ENCODE results near the gene NLGN3.
A peak's percentile ranks its signal among the peaks of the same experiment; 100 is the strongest.
"Not testable (repeated sequence)": the region's sequence is repeated elsewhere in the genome, so short reads cannot be mapped to it uniquely, and the experiment has no call there.

Gene NLGN3

DNA sequence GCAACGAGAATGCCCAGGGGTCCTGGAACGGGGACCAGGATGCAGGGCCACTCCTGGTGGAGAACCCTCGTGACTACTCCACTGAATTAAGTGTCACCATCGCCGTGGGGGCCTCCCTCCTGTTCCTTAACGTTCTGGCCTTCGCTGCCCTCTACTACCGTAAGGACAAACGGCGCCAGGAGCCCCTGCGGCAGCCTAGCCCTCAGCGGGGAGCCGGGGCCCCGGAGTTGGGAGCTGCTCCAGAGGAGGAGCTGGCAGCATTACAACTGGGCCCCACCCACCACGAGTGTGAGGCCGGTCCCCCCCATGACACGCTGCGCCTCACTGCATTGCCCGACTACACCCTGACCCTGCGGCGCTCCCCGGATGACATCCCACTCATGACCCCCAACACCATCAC is 24.9 kb downstream of the NLGN3 start:
- no peak for DNase-seq (ENCODE audit: low read depth)

DNA sequence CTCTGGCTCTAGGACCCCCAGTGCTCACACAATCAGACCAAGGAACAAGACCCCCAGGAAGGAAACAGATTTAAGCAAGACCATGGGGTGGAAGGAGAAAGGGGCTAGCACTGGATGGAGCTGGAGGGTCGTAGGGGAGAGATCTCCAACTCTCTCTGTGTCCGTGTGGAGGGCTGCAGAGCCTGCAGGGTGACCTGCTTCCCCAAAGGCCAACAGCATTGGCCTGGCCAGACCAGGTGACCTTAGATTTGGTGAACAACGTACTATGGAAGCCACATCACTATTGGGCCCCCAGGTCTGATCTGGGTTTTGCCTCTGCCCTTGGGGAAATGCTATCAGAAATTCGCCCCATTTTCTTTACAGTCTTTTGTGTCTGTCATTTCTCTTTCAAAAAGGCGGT is 26.0 kb downstream of the NLGN3 start:
- DNase-seq (ENCODE audit: low read depth): no peak

DNA sequence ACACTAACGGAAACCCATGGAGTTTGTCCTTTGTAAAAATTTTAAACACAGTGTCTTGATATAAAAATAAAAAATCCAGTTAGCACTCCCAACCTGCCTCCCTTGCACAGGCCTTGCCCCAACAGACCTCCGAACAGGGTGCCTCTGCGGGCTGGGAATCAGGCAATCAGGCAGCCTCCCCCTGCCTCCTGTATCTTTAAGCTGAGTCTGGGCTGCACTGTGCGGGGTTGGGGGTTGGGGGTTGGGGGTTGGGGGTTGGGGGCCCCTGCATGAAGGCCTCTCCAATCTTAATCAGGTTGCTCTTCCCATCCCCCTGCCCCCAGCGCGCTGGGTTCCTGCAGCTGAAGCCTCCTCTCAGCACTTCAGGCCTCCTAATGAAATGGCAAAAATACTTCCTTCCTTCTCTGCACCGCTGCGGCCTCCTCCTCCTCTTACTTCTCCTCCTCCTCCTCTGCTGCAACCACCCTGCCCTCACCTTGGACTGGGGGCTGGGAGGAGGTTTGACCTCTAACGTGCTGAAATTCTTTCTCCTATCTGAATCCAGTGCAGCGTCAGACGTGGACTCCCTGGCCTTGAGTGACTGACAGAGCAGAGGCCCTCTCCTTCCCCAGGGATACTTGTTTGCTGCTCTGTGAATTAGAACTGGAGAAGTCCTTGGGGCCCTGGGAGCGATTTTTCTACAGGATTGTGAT is 26.6 kb downstream of the NLGN3 start:
- no peak for DNase-seq (ENCODE audit: low read depth)

DNA sequence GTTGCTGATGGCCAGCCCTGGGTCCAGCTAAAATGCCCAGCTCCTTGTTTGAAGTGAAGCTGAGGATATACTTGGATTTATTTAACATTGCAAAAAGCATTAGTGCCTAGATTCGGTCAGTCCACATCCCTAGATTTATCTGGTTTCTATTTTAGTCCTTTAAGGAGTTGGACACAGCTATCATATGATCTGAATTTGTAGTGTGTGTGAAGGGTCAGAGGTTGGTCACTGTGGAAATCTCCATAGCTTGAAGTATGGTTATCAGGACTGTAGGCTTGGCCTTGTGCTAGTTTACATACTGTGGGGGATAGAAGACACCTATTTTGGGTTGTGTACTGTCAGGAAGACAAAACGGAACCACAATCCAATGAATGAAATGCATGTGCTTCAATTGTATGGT is 28.8 kb downstream of the NLGN3 start:
- no peak for DNase-seq (ENCODE audit: low read depth)

DNA sequence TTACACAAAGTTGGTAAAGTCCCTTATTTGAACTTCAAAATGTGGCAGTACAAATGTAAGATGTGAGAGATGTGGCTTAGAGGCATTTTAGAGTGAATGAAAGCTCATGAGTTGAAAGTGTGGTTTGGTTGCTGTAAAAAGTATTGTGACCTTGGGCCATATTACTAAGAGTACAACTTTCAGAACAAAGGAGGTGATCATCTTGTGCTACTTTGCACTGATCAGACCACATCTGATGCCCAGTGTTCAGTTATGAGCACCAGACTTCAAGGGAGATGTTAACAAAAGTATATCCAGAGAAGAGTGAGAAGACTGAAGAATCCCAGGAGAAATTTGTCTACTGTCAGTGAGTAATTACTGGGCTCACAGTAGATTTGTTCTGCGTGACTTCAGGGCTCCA is 30.2 kb downstream of the NLGN3 start:
- DNase-seq (ENCODE audit: low read depth): no peak

DNA sequence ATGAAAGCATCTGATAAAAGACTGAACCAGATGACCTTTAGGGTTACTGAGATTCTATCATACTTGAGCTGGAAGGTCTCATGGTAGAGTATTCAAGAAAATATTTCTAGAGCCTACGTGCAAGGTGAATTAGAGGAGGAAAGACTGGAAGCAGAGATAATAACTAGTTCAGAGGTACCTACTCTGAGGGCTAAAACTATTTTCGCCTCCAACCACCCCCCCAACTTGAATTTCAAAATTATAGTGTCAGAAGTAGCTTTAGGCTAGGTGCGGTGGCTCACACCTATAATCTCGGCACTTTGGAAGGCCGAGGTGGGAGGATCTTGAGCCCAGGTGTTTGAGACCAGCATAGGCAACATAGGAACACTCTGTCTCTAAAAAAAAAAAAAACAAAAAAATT is 30.9 kb downstream of the NLGN3 start:
- no peak for DNase-seq (ENCODE audit: low read depth)

DNA sequence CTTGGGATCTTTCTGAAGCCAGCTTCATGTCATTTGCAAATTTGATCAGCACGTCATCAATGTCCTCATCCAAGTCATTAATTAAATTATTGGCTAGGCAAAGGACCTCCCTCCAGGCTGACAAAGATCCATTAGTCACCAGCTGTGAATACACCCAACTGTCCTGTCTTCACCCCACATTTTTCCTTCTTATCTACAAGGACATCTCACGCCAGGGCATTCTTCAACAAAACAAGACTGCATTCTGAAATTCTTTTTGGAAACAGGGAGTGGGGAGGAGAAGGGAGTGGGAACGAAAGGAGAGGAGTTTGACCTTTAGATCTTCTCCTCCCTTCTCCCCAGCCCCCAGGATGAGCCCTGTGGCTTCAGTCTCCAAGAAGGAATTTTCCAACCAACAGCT is 32.7 kb downstream of the NLGN3 start:
- DNase-seq (ENCODE audit: low read depth): no peak

DNA sequence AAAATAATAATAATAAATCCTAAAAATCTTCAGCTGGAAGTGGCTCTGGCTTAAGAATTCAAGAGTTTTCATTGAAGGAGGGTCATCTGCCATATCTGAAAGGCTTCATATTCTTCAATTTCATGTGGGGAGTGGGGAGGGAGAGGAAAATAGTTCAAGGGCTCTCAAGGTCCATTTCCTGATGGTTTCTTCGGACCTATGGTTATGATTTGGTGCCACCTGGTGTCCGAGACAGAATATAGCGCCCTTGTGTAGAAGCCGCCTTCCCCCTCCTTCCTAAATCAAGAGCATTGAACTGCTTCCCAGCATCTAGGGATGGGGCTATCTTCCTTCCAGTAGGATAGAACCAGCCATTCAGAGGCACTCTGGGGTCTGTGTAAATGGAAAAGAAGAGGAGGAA is 34.3 kb downstream of the NLGN3 start:
- DNase-seq (ENCODE audit: low read depth): no peak

DNA sequence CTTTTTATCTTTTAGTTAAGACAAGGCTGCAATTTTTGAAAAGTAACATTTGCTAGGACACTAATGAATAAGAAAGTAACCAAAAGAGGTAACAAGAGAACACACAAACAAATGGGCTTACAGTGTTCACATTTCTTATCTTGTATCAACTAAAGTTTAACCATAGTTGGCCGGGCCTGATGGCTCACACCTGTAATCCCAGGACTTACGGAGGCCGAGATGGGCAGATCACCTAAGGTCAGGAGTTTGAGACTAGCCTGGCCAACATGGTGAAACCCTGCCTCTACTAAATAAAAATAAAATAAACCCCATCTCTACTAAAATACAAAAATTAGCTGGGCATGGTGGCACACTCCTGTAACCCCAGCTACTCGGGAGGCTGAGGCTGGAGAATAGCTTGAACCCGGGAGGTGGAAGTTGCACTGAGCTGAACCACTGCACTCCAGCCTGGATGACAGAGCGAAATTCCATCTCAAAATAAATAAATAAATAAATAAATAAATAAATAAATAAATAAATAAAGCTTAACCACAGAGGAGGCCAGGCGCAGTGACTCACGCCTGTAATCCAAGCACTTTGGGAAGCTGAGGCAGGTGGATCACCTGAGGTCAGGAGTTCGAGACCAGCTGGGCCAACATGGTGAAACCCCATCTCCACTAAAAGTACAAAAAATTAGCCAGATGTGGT is 36.1 kb downstream of the NLGN3 start:
- not testable (repeated sequence) for DNase-seq (ENCODE audit: low read depth)

DNA sequence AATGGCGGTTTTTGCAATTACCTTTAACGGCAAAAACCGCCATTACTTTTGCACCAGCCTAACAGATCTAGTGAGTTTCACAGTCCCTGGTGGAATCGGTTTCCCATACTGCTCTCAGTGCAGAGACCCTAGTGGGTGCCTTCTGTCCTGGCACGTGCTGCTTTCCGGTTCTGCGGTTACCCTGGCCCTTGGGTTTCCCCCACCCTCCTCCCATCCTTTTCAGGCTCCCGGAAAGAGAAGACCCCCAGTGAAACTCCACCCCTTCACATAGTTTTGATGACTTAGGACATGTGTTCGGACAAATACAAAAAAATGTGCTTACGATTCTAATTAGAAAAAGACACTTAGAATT is 36.9 kb downstream of the NLGN3 start:
- DNase-seq (ENCODE audit: low read depth): no peak

DNA sequence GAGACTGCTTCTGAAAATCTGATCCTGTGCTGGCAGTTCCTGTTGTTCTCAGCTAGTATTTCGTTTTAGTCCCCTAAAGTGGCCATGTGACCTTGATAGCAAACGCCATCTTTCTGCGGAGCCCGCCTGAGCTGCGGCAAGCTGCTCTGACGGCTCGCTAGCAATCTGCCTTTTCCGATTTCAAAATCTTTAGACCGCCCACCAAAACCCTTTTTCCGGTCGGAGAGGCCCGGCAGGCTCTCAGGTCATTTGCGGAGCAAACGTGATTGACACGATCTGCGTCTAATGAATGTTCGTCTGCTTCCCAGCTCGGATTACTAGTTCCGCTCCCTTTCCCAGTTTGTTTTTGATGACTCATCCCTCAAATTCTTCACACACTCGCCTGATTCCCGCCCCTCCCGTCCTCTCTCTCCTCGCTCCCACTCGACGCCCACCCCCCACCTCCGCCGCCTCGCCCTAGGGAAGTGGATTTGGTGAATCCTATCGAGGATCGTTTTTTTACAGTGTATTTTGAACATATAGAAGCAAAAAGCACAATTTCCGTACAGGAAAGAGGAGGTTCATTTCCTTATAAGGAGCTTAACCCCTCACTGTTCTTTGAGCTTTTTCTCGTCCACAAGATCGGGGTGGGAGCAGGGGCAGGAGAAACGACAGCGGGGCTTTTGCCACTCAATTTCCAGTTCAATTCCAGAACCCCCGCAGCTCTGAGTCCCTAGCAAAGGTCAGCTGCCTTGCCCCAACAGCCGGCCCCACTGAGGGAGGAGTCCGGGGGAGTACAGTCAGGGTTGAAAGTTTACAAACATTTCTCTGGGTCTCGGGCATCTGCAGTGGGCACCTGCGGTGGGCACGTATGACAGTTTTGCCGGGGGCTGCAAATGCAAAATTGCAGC is 37.5 kb downstream of the NLGN3 start:
- DNase-seq (ENCODE audit: low read depth): peak; percentile 88

DNA sequence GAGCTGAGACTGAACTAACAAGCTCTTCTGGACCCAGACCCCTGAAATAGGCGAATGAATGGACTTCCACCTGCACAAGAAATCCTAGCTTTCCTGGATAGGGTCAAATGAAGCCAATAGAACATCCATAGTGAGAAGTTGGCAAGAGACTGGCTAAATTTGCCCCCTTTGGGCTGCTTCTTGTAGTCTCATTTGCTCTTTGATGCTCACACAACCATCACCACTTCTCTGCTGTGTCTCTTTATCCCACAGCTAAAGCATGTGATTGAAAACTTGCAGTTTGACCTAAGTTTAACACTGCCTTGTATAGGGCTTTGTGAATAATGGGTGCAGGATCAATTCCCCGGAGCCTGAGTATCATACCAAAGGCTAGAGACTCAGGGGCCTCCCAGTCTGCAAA is 38.2 kb downstream of the NLGN3 start:
- DNase-seq (ENCODE audit: low read depth): no peak

DNA sequence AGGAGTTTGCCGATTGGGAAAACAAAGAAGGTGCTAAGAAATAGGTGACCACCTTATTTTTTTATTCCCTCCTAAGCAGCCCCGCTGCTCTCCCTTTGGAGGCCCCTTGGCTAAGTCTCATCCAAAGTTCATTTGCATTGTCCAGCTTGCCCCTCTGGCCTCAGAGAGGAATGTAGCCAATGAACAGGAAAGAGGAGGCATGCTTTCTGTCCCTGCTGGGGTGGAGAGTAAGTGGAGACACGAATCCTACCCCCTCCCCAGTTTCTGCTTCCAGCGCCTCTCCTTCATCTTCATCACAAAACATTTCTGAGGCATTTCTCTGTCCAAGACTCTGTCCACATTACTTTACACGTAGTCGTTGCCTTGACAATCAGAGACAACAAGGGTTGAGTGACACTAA is 38.7 kb downstream of the NLGN3 start:
- no peak for DNase-seq (ENCODE audit: low read depth)

DNA sequence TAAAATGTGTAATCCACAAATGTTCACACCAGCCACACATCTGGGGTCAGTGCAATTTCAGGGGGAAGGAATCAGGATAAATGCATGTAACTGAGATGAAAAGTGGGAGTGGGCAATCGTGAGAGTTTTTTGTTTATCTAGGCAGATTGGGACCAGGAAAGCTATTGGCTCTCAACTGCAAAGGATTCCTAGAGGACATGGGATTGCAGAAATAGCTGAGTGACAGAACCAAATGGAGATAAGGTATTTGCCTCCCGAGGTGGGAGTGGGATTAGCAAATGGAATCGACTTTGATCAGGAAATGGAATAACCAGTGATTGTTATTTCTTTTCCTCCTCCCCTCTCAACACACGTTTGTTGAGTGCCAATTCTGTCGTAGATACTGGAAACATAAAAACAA is 39.5 kb downstream of the NLGN3 start:
- DNase-seq (ENCODE audit: low read depth): no peak

DNA sequence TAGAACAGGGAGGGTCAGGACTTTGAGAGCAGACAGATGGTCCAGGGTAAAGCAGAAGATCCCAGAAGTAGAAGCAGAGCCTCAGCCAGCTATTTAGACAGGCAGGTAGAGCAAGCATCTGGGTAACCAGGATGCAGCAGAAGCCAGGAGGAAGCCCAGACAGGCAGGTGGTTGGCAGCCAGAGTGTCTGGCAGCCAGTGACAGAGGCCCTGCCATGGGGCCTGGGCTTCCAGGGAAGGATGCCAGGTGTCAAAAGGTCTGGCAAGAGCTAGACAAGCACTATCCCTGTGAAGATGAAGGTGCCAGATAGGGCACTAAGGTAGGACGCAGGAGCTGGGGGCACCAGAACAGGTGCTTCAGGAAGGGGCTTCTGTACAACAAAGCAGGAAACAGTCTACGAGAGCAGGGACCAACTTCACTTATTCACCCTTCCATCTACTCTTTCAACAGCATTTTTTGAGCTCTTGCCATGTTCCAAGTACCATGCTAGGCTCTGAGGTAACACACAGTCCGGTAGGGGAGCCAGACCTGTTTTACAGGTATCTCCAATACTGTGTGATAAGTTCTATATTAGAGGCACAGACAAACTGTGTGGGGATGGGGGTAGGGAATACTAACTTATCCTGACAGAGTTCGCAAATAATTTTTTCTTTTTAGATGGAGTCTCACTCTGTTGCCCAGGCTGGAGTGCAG is 40.3 kb downstream of the NLGN3 start:
- DNase-seq (ENCODE audit: low read depth): no peak

DNA sequence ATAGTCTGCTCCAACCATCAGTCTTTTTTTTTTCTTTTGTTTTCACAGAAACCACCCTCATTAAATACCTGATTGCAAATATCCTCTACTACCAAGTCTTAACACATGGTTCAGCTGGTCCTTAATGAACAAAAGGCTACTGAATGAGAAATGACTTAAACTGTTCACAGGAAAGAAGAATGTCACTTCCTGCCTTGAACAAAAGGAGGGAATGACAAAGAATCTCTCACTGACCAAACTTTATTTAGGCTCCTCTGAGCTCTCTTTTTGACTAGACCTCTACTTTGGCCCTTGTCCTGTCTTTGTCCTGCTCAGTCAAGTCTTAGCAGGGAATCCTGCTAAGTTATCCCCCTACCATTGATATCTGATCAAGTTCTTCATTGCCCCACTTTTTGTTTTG is 46.6 kb downstream of the NLGN3 start:
- no peak for DNase-seq (ENCODE audit: low read depth)

DNA sequence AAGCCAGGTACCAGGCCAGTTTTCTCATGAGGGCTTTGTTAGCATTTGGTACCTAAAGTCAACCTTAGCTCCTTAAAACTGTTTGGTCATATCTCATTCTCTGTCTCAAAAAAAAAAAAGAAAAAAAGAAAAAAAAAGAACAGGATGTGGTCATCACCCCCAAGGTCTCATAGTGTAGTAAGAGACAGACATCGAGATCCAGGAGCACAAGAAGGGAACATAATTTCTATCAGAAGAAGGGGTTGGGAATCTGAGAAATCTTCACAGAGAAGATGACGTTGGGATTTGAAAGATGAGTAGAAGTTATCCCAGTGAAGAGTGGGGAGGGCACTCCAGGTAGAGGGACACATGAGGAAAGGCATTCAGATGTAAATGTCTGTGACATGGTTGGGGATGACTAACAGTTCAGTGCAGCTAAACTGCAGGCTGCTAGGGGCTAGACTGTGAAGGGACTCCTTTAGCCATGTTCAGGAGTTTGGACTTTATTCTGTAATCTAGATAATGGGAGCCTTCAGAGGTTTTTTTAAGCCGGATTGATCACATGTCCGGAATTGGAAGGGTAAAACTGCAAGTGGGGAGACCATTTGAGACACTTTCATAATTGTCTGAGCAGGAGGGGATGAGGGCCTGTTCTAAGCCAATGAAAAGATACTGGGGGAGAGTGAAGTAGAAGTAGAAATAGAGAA is 51.5 kb downstream of the NLGN3 start:
- DNase-seq (ENCODE audit: low read depth): no peak

DNA sequence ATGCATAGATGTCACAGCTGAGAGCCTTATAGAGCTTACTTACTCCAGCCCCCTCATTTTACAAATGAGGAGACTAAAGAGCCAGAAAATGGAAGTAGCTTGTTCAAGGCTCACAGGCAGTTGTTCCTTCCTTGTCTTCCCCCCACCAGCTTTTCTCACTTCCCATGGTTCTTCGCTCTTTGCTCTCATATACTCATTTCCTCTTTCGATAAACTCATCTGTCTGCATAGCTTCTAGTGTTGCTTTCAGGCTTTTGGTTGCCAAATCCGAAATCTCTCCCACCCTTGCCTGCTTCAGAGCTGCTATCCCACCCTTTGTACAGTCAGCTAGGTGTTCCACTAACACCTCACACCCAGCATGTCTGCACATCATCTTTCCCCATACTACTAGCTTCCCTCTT is 53.4 kb downstream of the NLGN3 start:
- DNase-seq (ENCODE audit: low read depth): no peak

DNA sequence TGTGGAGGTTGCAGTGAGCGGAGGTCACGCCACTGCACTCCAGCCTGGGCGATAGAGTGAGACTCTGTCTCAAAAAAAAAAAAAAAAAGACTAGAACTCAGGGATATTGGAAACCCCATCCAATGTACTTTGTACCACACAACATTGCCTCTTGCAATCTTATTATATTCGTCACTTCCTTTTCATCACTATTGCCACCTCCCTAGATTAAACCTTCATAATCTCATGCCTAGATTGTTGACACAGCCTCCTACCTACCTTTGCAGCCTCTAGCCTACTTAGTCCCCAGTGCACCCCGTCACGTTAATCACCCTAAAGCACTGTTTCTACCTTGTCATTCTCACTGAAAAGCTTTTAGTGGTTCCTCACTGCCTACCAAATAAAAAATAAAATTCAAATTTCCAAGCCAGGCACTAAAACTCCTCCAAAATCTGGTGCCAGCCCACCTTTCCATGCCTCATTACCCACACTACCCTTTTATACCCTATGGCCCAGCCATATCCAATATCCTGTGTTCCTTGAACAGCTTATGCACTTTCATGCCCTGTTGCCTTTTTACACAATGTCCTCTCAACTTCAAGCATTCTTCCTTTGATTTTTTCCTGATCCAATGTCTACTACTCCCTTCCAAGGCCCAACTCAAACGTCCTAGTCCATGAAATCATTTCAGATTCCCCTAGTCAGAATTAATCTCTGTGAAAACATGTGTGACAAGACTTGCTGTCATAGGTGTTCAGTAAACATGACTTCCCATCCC is 54.8 kb downstream of the NLGN3 start:
- no peak for DNase-seq (ENCODE audit: low read depth)

DNA sequence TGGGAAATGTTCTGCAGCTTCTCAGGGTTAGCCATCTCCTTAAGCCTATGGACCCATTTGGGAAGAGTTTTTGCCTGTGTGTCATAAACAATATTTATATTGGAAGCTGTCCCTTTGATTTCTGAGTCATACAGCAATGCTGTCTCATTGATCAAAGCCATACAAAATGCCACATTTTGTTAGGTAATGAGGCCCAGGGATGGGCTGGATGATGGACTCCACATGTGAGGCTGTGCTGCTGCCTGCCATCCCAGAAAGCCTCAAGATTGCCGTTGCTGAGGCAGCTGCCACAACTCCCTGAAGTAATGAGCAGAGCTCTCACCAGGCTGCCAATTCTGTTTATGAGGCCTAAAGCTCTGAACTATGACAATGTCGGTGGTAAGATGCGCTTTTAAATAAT is 66.2 kb downstream of the NLGN3 start:
- DNase-seq (ENCODE audit: low read depth): no peak

DNA sequence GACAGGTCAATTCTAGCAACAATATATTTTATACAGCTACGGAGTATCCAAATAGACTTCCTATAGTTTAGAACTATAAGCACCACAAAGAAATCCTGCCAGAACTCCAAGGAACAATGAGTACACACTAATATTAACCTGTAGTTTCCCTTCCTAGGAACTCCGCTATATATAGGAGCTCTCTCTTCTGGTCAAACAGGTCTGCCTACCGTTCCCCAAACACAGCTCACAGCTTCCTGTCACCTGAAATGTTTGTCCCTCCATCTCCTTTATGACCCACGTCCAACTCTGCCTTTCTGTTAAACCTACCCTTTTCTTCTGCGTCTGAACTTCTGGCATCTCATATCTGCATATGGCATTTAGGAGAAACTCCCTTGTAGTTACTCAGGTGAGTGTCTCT is 67.9 kb downstream of the NLGN3 start:
- no peak for DNase-seq (ENCODE audit: low read depth)

All from non-pigmented ciliary epithelial cell (primary cell).